ENCODE data around the gene ADGRB2.
A peak's percentile ranks its signal among the peaks of the same experiment; 100 is the strongest.

Gene ADGRB2

GRCh38 chr1:31699341-31699891 lies 64.7 kb downstream of the ADGRB2 start (continued):
- peak; percentile 57 for TF ChIP-seq EGR2 (tag by site-specific recombination; IDR thresholded peaks at IDR 0.05; ENCODE audit: low read depth)

- no peak overlapping the region for H3K4me3 ChIP-seq (ENCODE audit: low read depth, low read length)
- TF ChIP-seq GLI4 (tag by site-specific recombination; IDR thresholded peaks at IDR 0.05) (peak; percentile 81; the same call in 1 of the 2 replicates), ZNF600 (tag by site-specific recombination; IDR thresholded peaks at IDR 0.05) (peak; percentile 90), ZNF585B (tag by site-specific recombination; IDR thresholded peaks at IDR 0.05) (no peak)
- CTCF ChIA-PET: interaction anchor here (0.5 to 1.4 kb wide), 8 partner anchors 8 to 1296 kb away, joined by 3 to 4 read pairs (median 3); no protein-coding TSS in a partner anchor
- H3K36me3 ChIP-seq (ENCODE audit: control insufficient read depth in 2 of 2, insufficient read depth in 1 of 2, low read length in 2 of 2): no peaks in the 10 kb centered on the region
- peaks cover 3% of the 10 kb centered on the region for H3K4me1 ChIP-seq (ENCODE audit: control insufficient read depth, insufficient read depth, low read length)
- POLR2A ChIA-PET: no interaction called here
- H3K9me3 ChIP-seq (ENCODE audit: control insufficient read depth, insufficient read depth, low read depth, low read length): no peaks in the 10 kb centered on the region
- H3K27ac ChIP-seq (ENCODE audit: extremely low read depth, low read depth, low read length): no peak overlapping the region
Observed at GRCh38 chr1:31697369-31697984, 66.7 kb downstream of the ADGRB2 start.

- H3K4me1 ChIP-seq (ENCODE audit: control insufficient read depth, insufficient read depth, low read length): peaks cover 3% of the 10 kb centered on the region
- no peaks in the 10 kb centered on the region for H3K36me3 ChIP-seq (ENCODE audit: control insufficient read depth in 2 of 2, insufficient read depth in 1 of 2, low read length in 2 of 2)
- CTCF ChIA-PET: interaction anchor here (1.4 kb wide), 1 partner anchor 9 kb away, joined by 3 read pairs; no protein-coding TSS in a partner anchor
- no peaks in the 10 kb centered on the region for H3K9me3 ChIP-seq (ENCODE audit: control insufficient read depth, insufficient read depth, low read depth, low read length)
- H3K4me3 ChIP-seq (ENCODE audit: low read depth, low read length): no peak overlapping the region
- no peak for TF ChIP-seq OSR2 (tag by site-specific recombination; IDR thresholded peaks at IDR 0.05)
- TF ChIP-seq GLIS2 (tag by site-specific recombination; IDR thresholded peaks at IDR 0.05): no peak
- no peak for TF ChIP-seq ZNF221 (tag by site-specific recombination; IDR thresholded peaks at IDR 0.05; ENCODE audit: borderline replicate concordance)
- TF ChIP-seq SCRT2 (tag by site-specific recombination; IDR thresholded peaks at IDR 0.05): no peak
- no peak for TF ChIP-seq ZEB2 (tag by site-specific recombination; IDR thresholded peaks at IDR 0.05)
- no peak for TF ChIP-seq IKZF3 (tag by site-specific recombination; IDR thresholded peaks at IDR 0.05)
- no peak for TF ChIP-seq ZNF521 (tag by site-specific recombination; IDR thresholded peaks at IDR 0.05)
- no peak for TF ChIP-seq MYNN (tag by site-specific recombination; IDR thresholded peaks at IDR 0.05; ENCODE audit: borderline replicate concordance)
- no peak for TF ChIP-seq ZNF621 (tag by site-specific recombination; IDR thresholded peaks at IDR 0.05)
- no peak for TF ChIP-seq ZNF488 (tag by site-specific recombination; IDR thresholded peaks at IDR 0.05)
- no peak for TF ChIP-seq PRDM6 (tag by site-specific recombination; IDR thresholded peaks at IDR 0.05)
- no peak for TF ChIP-seq ZNF148 (tag by site-specific recombination; IDR thresholded peaks at IDR 0.05; ENCODE audit: borderline replicate concordance)
- TF ChIP-seq ZBTB11 (tag by site-specific recombination; conservative IDR thresholded peaks at IDR 0.05; ENCODE audit: low read depth): no peak
- TF ChIP-seq PRDM1 (tag by site-specific recombination; IDR thresholded peaks at IDR 0.05): no peak
- no peak for TF ChIP-seq ZNF214 (tag by site-specific recombination; IDR thresholded peaks at IDR 0.05; ENCODE audit: borderline replicate concordance)
- no peak for TF ChIP-seq ZNF623 (tag by site-specific recombination; IDR thresholded peaks at IDR 0.05)
- TF ChIP-seq PBX3 (CRISPR knock-in tag; IDR thresholded peaks at IDR 0.05): no peak
- no peak for TF ChIP-seq KLF17 (tag by site-specific recombination; IDR thresholded peaks at IDR 0.05)
- H3K27ac ChIP-seq (ENCODE audit: extremely low read depth, low read depth, low read length): no peak overlapping the region
- POLR2A ChIA-PET: no interaction called here
Observed at GRCh38 chr1:31696242-31696641, 67.9 kb downstream of the ADGRB2 start.
